Neural cell (in vitro differentiated cells): Measurements from ENCODE around the gene HS6ST3.
"Not testable (repeated sequence)": the region's sequence is repeated elsewhere in the genome, so short reads cannot be mapped to it uniquely, and the experiment has no call there.

Experiments
- CTCF ChIP-seq: fragments of 450-650 bp; IDR thresholded peaks from 2 replicates; pipeline ENCODE4 v1.5.1; 2014; ENCODE audit warnings: antibody characterized with exemption, mild to moderate bottlenecking, moderate library complexity; ENCODE audit not compliant: poor library complexity, severe bottlenecking
- EP300 ChIP-seq: fragments of 450-650 bp; conservative IDR thresholded peaks from 2 replicates; pipeline ENCODE4 v1.6.1; 2014; ENCODE audit warnings: antibody characterized with exemption, mild to moderate bottlenecking, moderate library complexity; ENCODE audit not compliant: poor library complexity, severe bottlenecking
- EZH2 ChIP-seq: fragments of 200-600, 300-800 bp; shearing (Covaris generic), sonication (generic); IDR thresholded peaks from 2 replicates; pipeline ENCODE4 v1.6.1; 2014; ENCODE audit warnings: antibody characterized with exemption, low read length, borderline replicate concordance, mild to moderate bottlenecking; ENCODE audit not compliant: insufficient read depth, poor library complexity, severe bottlenecking
- MXI1 ChIP-seq: fragments of 450-650 bp; conservative IDR thresholded peaks from 2 replicates; pipeline ENCODE4 v1.6.1; 2014; ENCODE audit warnings: antibody characterized with exemption, mild to moderate bottlenecking; ENCODE audit not compliant: poor library complexity, severe bottlenecking
- POLR2AphosphoS5 ChIP-seq: IDR thresholded peaks from 2 replicates; pipeline ENCODE4 v1.6.1; 2012
- RAD21 ChIP-seq: fragments of 450-650 bp; conservative IDR thresholded peaks from 2 replicates; pipeline ENCODE4 v1.6.1; 2014; ENCODE audit warnings: antibody characterized with exemption, mild to moderate bottlenecking, moderate library complexity
- REST ChIP-seq: IDR thresholded peaks from 2 replicates; pipeline ENCODE4 v1.6.1; 2012; ENCODE audit warnings: borderline replicate concordance
- TAF1 ChIP-seq: IDR thresholded peaks from 2 replicates; pipeline ENCODE4 v1.6.1; 2012; ENCODE audit warnings: low read depth

- not testable (repeated sequence) for TF ChIP-seq EP300, CTCF, MXI1, EZH2, RAD21, POLR2AphosphoS5, REST, TAF1
Observed at GRCh38 chr13:96046449-96047126, 43.3 kb upstream of the HS6ST3 start.
